NCI-H2029 treated with DMSO at 0.1 percent for 48 hours (cell line): Measurements from ENCODE around the gene VTA1.

Experiments
- DNase-seq: peaks from one replicate; lab custom pipeline; 2025; lab: John Stamatoyannopoulos, UW

The VTA1 gene

DNA sequence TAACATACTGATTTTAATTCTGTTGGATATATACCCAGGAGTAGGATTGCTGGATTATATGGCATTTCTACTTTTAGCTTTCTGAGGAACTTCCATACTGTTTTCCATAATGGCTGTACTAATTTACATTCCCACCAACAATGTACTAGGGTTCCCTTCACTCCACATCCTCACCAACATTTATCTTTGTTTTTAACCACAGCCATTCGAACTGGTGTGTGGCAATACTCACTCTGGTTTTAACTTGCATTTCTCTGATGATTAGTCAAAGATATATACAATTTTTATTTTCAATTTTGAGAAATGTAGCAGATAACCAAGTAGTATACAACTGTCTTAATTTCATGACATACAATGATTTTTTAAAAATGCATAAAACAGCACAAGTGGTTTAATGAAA is 124.4 kb downstream of the VTA1 start:
- DNase-seq, result no peak
